ENCODE data around the gene POPDC2.

The POPDC2 gene

GRCh38 chr3:119613872-119614271, 46.5 kb downstream of the POPDC2 start:
- peaks cover 0 to 4% (median 0%) of the 10 kb centered on the region in 5 experiments for H3K27me3 ChIP-seq (replicated peaks in 2 of 5; ENCODE audit: control insufficient read depth in 4 of 5, insufficient read depth in 5 of 5, low read length in 4 of 5)
- no peaks in the 10 kb centered on the region for H3K9me3 ChIP-seq (ENCODE audit: control extremely low read depth in 1 of 5, control insufficient read depth in 4 of 5, insufficient read depth in 2 of 5, low read depth in 1 of 5, low read length in 4 of 5)
- DNase-seq: no peak
- ChIA-PET POLR2A (no interaction called here), CTCF (interaction anchor here (5.0 kb wide), 1 partner anchor 13 kb away, joined by 19 read pairs; no protein-coding TSS in a partner anchor)
- H3K4me1 ChIP-seq (ENCODE audit: control extremely low read depth in 1 of 4, control insufficient read depth in 4 of 4, insufficient read depth in 4 of 4, low read length in 3 of 4): no peaks in the 10 kb centered on the region
- WGBS (ENCODE audit: insufficient coverage): 100% methylated on average over 2 of the region's 4 CpGs
- H3K4me3 ChIP-seq (ENCODE audit: control insufficient read depth in 1 of 7, extremely low read depth in 1 of 7, insufficient read depth in 4 of 7, low read depth in 2 of 7, low read length in 6 of 7): no peak overlapping the region
- H3K27ac ChIP-seq (ENCODE audit: insufficient read depth in 1 of 2, low read depth in 1 of 2, low read length in 2 of 2, poor library complexity in 1 of 2, severe bottlenecking in 2 of 2): no peak overlapping the region
- no peaks in the 10 kb centered on the region for H3K36me3 ChIP-seq (ENCODE audit: control insufficient read depth in 4 of 4, insufficient read depth in 4 of 4, low read length in 3 of 4)

- no peaks in the 10 kb centered on the region for H3K36me3 ChIP-seq (ENCODE audit: control insufficient read depth in 4 of 4, insufficient read depth in 4 of 4, low read length in 3 of 4)
- H3K4me1 ChIP-seq (ENCODE audit: control extremely low read depth in 1 of 4, control insufficient read depth in 4 of 4, insufficient read depth in 4 of 4, low read length in 3 of 4): no peaks in the 10 kb centered on the region
- no peak overlapping the region for H3K27ac ChIP-seq (ENCODE audit: insufficient read depth in 1 of 2, low read depth in 1 of 2, low read length in 2 of 2, poor library complexity in 1 of 2, severe bottlenecking in 2 of 2)
- H3K27me3 ChIP-seq (replicated peaks in 2 of 5; ENCODE audit: control insufficient read depth in 4 of 5, insufficient read depth in 5 of 5, low read length in 4 of 5): peaks cover 0 to 4% (median 0%) of the 10 kb centered on the region in 5 experiments
- 100% methylated on average over 1 of the region's 1 CpG for WGBS (ENCODE audit: insufficient coverage)
- ChIA-PET CTCF (interaction anchor here (5.0 kb wide), 1 partner anchor 12 kb away, joined by 19 read pairs; no protein-coding TSS in a partner anchor), POLR2A (no interaction called here)
- H3K4me3 ChIP-seq (ENCODE audit: control insufficient read depth in 1 of 7, extremely low read depth in 1 of 7, insufficient read depth in 4 of 7, low read depth in 2 of 7, low read length in 6 of 7): no peak overlapping the region
- no peaks in the 10 kb centered on the region for H3K9me3 ChIP-seq (ENCODE audit: control extremely low read depth in 1 of 5, control insufficient read depth in 4 of 5, insufficient read depth in 2 of 5, low read depth in 1 of 5, low read length in 4 of 5)
- DNase-seq: no peak
These were observed 47.2 kb downstream of the POPDC2 start for GRCh38 chr3:119613201-119613600.

- H3K4me3 ChIP-seq (ENCODE audit: control insufficient read depth in 1 of 7, extremely low read depth in 1 of 7, insufficient read depth in 4 of 7, low read depth in 2 of 7, low read length in 6 of 7): no peak overlapping the region
- H3K27me3 ChIP-seq (replicated peaks in 2 of 5; ENCODE audit: control insufficient read depth in 4 of 5, insufficient read depth in 5 of 5, low read length in 4 of 5): peaks cover 0 to 6% (median 0%) of the 10 kb centered on the region in 5 experiments
- CTCF ChIA-PET: interaction anchor here (0.7 to 5.0 kb wide), 2 partner anchors 11 to 114 kb away, joined by 3 to 19 read pairs; no protein-coding TSS in a partner anchor
- DNase-seq: no peak
- 100% methylated on average over 1 of the region's 1 CpG for WGBS (ENCODE audit: insufficient coverage)
- no peaks in the 10 kb centered on the region for H3K36me3 ChIP-seq (ENCODE audit: control insufficient read depth in 4 of 4, insufficient read depth in 4 of 4, low read length in 3 of 4)
- no peak overlapping the region for H3K27ac ChIP-seq (ENCODE audit: insufficient read depth in 1 of 2, low read depth in 1 of 2, low read length in 2 of 2, poor library complexity in 1 of 2, severe bottlenecking in 2 of 2)
- POLR2A ChIA-PET: no interaction called here
- no peaks in the 10 kb centered on the region for H3K9me3 ChIP-seq (ENCODE audit: control extremely low read depth in 1 of 5, control insufficient read depth in 4 of 5, insufficient read depth in 2 of 5, low read depth in 1 of 5, low read length in 4 of 5)
- H3K4me1 ChIP-seq (ENCODE audit: control extremely low read depth in 1 of 4, control insufficient read depth in 4 of 4, insufficient read depth in 4 of 4, low read length in 3 of 4): no peaks in the 10 kb centered on the region
These were observed 48.7 kb downstream of the POPDC2 start for GRCh38 chr3:119611664-119612063.

- H3K36me3 ChIP-seq (ENCODE audit: control insufficient read depth in 4 of 4, insufficient read depth in 4 of 4, low read length in 3 of 4): no peaks in the 10 kb centered on the region
- ChIA-PET POLR2A (no interaction called here), CTCF (interaction anchor here (1.0 kb wide), 1 partner anchor 22 kb away, joined by 3 read pairs; no protein-coding TSS in a partner anchor)
- no peak overlapping the region for H3K4me3 ChIP-seq (ENCODE audit: control insufficient read depth in 1 of 7, extremely low read depth in 1 of 7, insufficient read depth in 4 of 7, low read depth in 2 of 7, low read length in 6 of 7)
- peaks cover 0 to 6% (median 0%) of the 10 kb centered on the region in 5 experiments for H3K27me3 ChIP-seq (replicated peaks in 2 of 5; ENCODE audit: control insufficient read depth in 4 of 5, insufficient read depth in 5 of 5, low read length in 4 of 5)
- WGBS (ENCODE audit: insufficient coverage): 87% methylated on average over 5 of the region's 6 CpGs
- H3K27ac ChIP-seq (ENCODE audit: insufficient read depth in 1 of 2, low read depth in 1 of 2, low read length in 2 of 2, poor library complexity in 1 of 2, severe bottlenecking in 2 of 2): no peak overlapping the region
- DNase-seq: no peak
- no peaks in the 10 kb centered on the region for H3K9me3 ChIP-seq (ENCODE audit: control extremely low read depth in 1 of 5, control insufficient read depth in 4 of 5, insufficient read depth in 2 of 5, low read depth in 1 of 5, low read length in 4 of 5)
- H3K4me1 ChIP-seq (ENCODE audit: control extremely low read depth in 1 of 4, control insufficient read depth in 4 of 4, insufficient read depth in 4 of 4, low read length in 3 of 4): no peaks in the 10 kb centered on the region
These were observed 51.1 kb downstream of the POPDC2 start for GRCh38 chr3:119609301-119609700.

- peaks cover 0 to 6% (median 0%) of the 10 kb centered on the region in 5 experiments for H3K27me3 ChIP-seq (replicated peaks in 2 of 5; ENCODE audit: control insufficient read depth in 4 of 5, insufficient read depth in 5 of 5, low read length in 4 of 5)
- no peak overlapping the region for H3K27ac ChIP-seq (ENCODE audit: insufficient read depth in 1 of 2, low read depth in 1 of 2, low read length in 2 of 2, poor library complexity in 1 of 2, severe bottlenecking in 2 of 2)
- ChIA-PET POLR2A (no interaction called here), CTCF (interaction anchor here (1.0 kb wide), 1 partner anchor 22 kb away, joined by 3 read pairs; no protein-coding TSS in a partner anchor)
- H3K36me3 ChIP-seq (ENCODE audit: control insufficient read depth in 4 of 4, insufficient read depth in 4 of 4, low read length in 3 of 4): no peaks in the 10 kb centered on the region
- 97% methylated on average over 4 of the region's 6 CpGs for WGBS (ENCODE audit: insufficient coverage)
- no peaks in the 10 kb centered on the region for H3K4me1 ChIP-seq (ENCODE audit: control extremely low read depth in 1 of 4, control insufficient read depth in 4 of 4, insufficient read depth in 4 of 4, low read length in 3 of 4)
- no peak for DNase-seq
- H3K9me3 ChIP-seq (ENCODE audit: control extremely low read depth in 1 of 5, control insufficient read depth in 4 of 5, insufficient read depth in 2 of 5, low read depth in 1 of 5, low read length in 4 of 5): no peaks in the 10 kb centered on the region
- no peak overlapping the region for H3K4me3 ChIP-seq (ENCODE audit: control insufficient read depth in 1 of 7, extremely low read depth in 1 of 7, insufficient read depth in 4 of 7, low read depth in 2 of 7, low read length in 6 of 7)
These were observed 51.9 kb downstream of the POPDC2 start for GRCh38 chr3:119608405-119609000.

- H3K36me3 ChIP-seq (ENCODE audit: control insufficient read depth in 4 of 4, insufficient read depth in 4 of 4, low read length in 3 of 4): no peaks in the 10 kb centered on the region
- H3K27ac ChIP-seq (ENCODE audit: insufficient read depth in 1 of 2, low read depth in 1 of 2, low read length in 2 of 2, poor library complexity in 1 of 2, severe bottlenecking in 2 of 2): no peak overlapping the region
- peaks cover 0 to 4% (median 0%) of the 10 kb centered on the region in 4 experiments for H3K4me1 ChIP-seq (ENCODE audit: control extremely low read depth in 1 of 4, control insufficient read depth in 4 of 4, insufficient read depth in 4 of 4, low read length in 3 of 4)
- CTCF ChIA-PET: no interaction called here
- no peak overlapping the region for H3K4me3 ChIP-seq (ENCODE audit: control insufficient read depth in 1 of 7, extremely low read depth in 1 of 7, insufficient read depth in 4 of 7, low read depth in 2 of 7, low read length in 6 of 7)
- no peak for DNase-seq
- no peaks in the 10 kb centered on the region for H3K9me3 ChIP-seq (ENCODE audit: control extremely low read depth in 1 of 5, control insufficient read depth in 4 of 5, insufficient read depth in 2 of 5, low read depth in 1 of 5, low read length in 4 of 5)
- peaks cover 0 to 6% (median 0%) of the 10 kb centered on the region in 5 experiments for H3K27me3 ChIP-seq (replicated peaks in 2 of 5; ENCODE audit: control insufficient read depth in 4 of 5, insufficient read depth in 5 of 5, low read length in 4 of 5)
- 100% methylated on average over 1 of the region's 1 CpG for WGBS (ENCODE audit: insufficient coverage)
- POLR2A ChIA-PET: no interaction called here
These were observed 55.5 kb downstream of the POPDC2 start for GRCh38 chr3:119604878-119605277.

GRCh38 chr3:119602676-119603075, 57.7 kb downstream of the POPDC2 start:
- 83% methylated on average over 1 of the region's 1 CpG for WGBS (ENCODE audit: insufficient coverage)
- Histone ChIP-seq H3K27me3 (replicated peaks in 2 of 5; ENCODE audit: control insufficient read depth in 4 of 5, insufficient read depth in 5 of 5, low read length in 4 of 5) (peaks cover 0 to 2% (median 0%) of the 10 kb centered on the region in 5 experiments), H3K4me1 (ENCODE audit: control extremely low read depth in 1 of 4, control insufficient read depth in 4 of 4, insufficient read depth in 4 of 4, low read length in 3 of 4) (peaks cover 0 to 4% (median 0%) of the 10 kb centered on the region in 4 experiments), H3K27ac (ENCODE audit: insufficient read depth in 1 of 2, low read depth in 1 of 2, low read length in 2 of 2, poor library complexity in 1 of 2, severe bottlenecking in 2 of 2) (no peak overlapping the region), H3K9me3 (ENCODE audit: control extremely low read depth in 1 of 5, control insufficient read depth in 4 of 5, insufficient read depth in 2 of 5, low read depth in 1 of 5, low read length in 4 of 5) (no peaks in the 10 kb centered on the region), H3K4me3 (ENCODE audit: control insufficient read depth in 1 of 7, extremely low read depth in 1 of 7, insufficient read depth in 4 of 7, low read depth in 2 of 7, low read length in 6 of 7) (no peak overlapping the region), H3K36me3 (ENCODE audit: control insufficient read depth in 4 of 4, insufficient read depth in 4 of 4, low read length in 3 of 4) (no peaks in the 10 kb centered on the region)
- ChIA-PET CTCF (interaction anchor here (1.0 to 4.2 kb wide), 2 partner anchors 10 to 25 kb away, joined by 3 to 19 read pairs; no protein-coding TSS in a partner anchor), POLR2A (no interaction called here)
- no peak for DNase-seq
